MM.1S (cell line): Measurements from ENCODE around the gene NSF.

ENCODE experiments used
- DNase-seq: peaks from one replicate; pipeline ENCODE4 v3.0.0-alpha.2; 2015
- H2AFZ ChIP-seq: fragments of 300-600 bp; sonication (generic); 2 replicates; pipeline ENCODE4 v1.6.0; 2016; ENCODE audit warnings: antibody characterized with exemption, low read length
- H3F3A ChIP-seq: fragments of 300-600 bp; sonication (generic); 2 replicates; pipeline ENCODE4 v1.6.1; 2016; ENCODE audit warnings: mild to moderate bottlenecking, antibody characterized with exemption, low read length, moderate library complexity, mixed read lengths; ENCODE audit not compliant: insufficient read depth
- H3K27ac ChIP-seq: fragments of 300-600 bp; sonication (generic); 2 replicates; pipeline ENCODE4 v1.5.1; 2016; ENCODE audit warnings: mild to moderate bottlenecking, low read length
- H3K27me3 ChIP-seq: fragments of 300-600 bp; sonication (generic); replicated peaks from 2 replicates; pipeline ENCODE4 v1.6.0; 2016; ENCODE audit warnings: low read length; ENCODE audit not compliant: insufficient read depth
- H3K36me3 ChIP-seq: fragments of 300-600 bp; sonication (generic); replicated peaks from 2 replicates; pipeline ENCODE4 v1.6.1; 2016; ENCODE audit warnings: mild to moderate bottlenecking, low read length, mixed read lengths; ENCODE audit not compliant: insufficient read depth
- H3K4me1 ChIP-seq: fragments of 300-600 bp; sonication (generic); 2 replicates; pipeline ENCODE4 v1.6.1; 2016; ENCODE audit warnings: low read length, mixed read lengths
- H3K4me2 ChIP-seq: fragments of 300-600 bp; sonication (generic); 2 replicates; pipeline ENCODE4 v1.6.0; 2016; ENCODE audit warnings: low read depth, low read length
- H3K4me3 ChIP-seq: fragments of 300-600 bp; sonication (generic); 2 replicates; pipeline ENCODE4 v1.5.1; 2016; ENCODE audit warnings: low read length, mixed read lengths
- H3K79me2 ChIP-seq: fragments of 300-600 bp; sonication (generic); 2 replicates; pipeline ENCODE4 v1.6.1; 2016; ENCODE audit warnings: mixed run types, low read length, mixed read lengths
- H3K9ac ChIP-seq: fragments of 300-600 bp; sonication (generic); 2 replicates; pipeline ENCODE4 v1.6.1; 2016; ENCODE audit warnings: low read length, mixed read lengths
- H3K9me2 ChIP-seq: fragments of 300-600 bp; sonication (generic); replicated peaks from 2 replicates; pipeline ENCODE4 v1.6.1; 2016; ENCODE audit warnings: mild to moderate bottlenecking, low read length, mixed read lengths; ENCODE audit not compliant: insufficient read depth
- H3K9me3 ChIP-seq: fragments of 300-600 bp; sonication (generic); replicated peaks from 2 replicates; pipeline ENCODE4 v1.6.1; 2016; ENCODE audit warnings: mild to moderate bottlenecking, low read length, mixed read lengths; ENCODE audit not compliant: insufficient read depth
- H4K20me1 ChIP-seq: fragments of 300-600 bp; sonication (generic); 2 replicates; pipeline ENCODE4 v1.6.1; 2016; ENCODE audit warnings: mild to moderate bottlenecking, low read length, moderate library complexity, mixed read lengths; ENCODE audit not compliant: insufficient read depth
- EZH2 ChIP-seq: fragments of 300-600 bp; sonication (generic); optimal IDR thresholded peaks from 2 replicates; pipeline ENCODE3; 2017; ENCODE audit warnings: low read depth, mild to moderate bottlenecking, antibody characterized with exemption, low read length, mixed read lengths
- EZH2phosphoT487 ChIP-seq: fragments of 300-600 bp; sonication (generic); IDR thresholded peaks from 2 replicates; pipeline ENCODE4 v1.6.1; 2018; ENCODE audit warnings: antibody characterized with exemption, low read length
- TF ChIP-seq, protein P1 (sequence below): fragments of 300-600 bp; sonication (generic); IDR thresholded peaks from 2 replicates; pipeline ENCODE4 v1.5.1; 2016; ENCODE audit warnings: antibody characterized with exemption, low read length, mixed read lengths

The NSF gene

DNA sequence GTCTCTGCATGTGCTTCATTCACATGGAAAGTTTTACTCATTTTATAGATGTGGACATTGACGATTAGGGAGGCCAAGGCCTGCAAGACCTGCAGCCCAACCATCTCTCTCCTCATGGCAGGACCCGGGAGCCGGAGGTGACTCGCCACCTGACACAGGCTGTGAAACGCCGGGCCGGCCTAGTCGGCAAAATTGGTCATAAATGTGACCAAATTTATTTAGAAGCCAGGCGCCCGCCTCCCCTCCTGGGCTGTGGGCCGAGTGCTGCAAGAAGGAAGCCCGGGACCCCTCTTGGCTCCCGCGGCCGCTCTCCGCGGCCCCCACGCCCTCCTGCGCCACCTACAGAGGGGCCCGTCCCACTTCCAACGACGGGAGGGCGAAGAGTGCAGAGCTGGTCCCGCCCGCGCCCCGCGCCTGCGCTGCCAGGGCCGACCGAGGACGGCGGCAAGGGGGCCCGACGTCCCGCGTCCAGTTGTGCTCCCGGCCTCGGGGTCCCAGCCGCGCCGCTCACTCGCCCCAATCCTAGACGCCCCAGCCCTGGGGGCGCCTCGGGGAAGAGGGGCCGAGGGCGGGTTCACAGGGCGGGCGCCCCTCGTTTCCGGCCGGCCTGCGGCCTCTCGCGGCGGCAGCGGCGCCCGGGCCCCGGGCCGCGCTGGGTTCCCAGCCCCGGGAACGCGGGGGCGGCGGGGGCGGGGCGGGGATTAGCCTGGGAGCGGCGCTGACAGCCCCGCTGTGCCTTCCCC is 180.5 kb downstream of the NSF start:
- TF ChIP-seq EZH2phosphoT487: no peak
- TF ChIP-seq, protein P1, sequence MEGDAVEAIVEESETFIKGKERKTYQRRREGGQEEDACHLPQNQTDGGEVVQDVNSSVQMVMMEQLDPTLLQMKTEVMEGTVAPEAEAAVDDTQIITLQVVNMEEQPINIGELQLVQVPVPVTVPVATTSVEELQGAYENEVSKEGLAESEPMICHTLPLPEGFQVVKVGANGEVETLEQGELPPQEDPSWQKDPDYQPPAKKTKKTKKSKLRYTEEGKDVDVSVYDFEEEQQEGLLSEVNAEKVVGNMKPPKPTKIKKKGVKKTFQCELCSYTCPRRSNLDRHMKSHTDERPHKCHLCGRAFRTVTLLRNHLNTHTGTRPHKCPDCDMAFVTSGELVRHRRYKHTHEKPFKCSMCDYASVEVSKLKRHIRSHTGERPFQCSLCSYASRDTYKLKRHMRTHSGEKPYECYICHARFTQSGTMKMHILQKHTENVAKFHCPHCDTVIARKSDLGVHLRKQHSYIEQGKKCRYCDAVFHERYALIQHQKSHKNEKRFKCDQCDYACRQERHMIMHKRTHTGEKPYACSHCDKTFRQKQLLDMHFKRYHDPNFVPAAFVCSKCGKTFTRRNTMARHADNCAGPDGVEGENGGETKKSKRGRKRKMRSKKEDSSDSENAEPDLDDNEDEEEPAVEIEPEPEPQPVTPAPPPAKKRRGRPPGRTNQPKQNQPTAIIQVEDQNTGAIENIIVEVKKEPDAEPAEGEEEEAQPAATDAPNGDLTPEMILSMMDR: no peak
- TF ChIP-seq EZH2: no peak
- no peaks in the 10 kb centered on the region for H3K9me2 ChIP-seq
- H3K27ac ChIP-seq: no peak overlapping the region
- no peaks in the 10 kb centered on the region for H4K20me1 ChIP-seq
- H3K27me3 ChIP-seq: peaks cover 48% of the 10 kb centered on the region
- H3K4me1 ChIP-seq: 0 out of 2 replicates have a peak, but pooled peaks cover 5% of the 10 kb centered on the region
- H3K36me3 ChIP-seq: no peaks in the 10 kb centered on the region
- peak overlapping the region; percentile 36; the same call in 1 of the 2 replicates for H2AFZ ChIP-seq
- no peak for DNase-seq
- peak overlapping the region; percentile 43 for H3K4me2 ChIP-seq
- no peaks in the 10 kb centered on the region for H3K9me3 ChIP-seq
- no peaks in the 10 kb centered on the region for H3F3A ChIP-seq
- H3K79me2 ChIP-seq: no peaks in the 10 kb centered on the region
- H3K9ac ChIP-seq: no peak overlapping the region
- peak overlapping the region; percentile 42 for H3K4me3 ChIP-seq

DNA sequence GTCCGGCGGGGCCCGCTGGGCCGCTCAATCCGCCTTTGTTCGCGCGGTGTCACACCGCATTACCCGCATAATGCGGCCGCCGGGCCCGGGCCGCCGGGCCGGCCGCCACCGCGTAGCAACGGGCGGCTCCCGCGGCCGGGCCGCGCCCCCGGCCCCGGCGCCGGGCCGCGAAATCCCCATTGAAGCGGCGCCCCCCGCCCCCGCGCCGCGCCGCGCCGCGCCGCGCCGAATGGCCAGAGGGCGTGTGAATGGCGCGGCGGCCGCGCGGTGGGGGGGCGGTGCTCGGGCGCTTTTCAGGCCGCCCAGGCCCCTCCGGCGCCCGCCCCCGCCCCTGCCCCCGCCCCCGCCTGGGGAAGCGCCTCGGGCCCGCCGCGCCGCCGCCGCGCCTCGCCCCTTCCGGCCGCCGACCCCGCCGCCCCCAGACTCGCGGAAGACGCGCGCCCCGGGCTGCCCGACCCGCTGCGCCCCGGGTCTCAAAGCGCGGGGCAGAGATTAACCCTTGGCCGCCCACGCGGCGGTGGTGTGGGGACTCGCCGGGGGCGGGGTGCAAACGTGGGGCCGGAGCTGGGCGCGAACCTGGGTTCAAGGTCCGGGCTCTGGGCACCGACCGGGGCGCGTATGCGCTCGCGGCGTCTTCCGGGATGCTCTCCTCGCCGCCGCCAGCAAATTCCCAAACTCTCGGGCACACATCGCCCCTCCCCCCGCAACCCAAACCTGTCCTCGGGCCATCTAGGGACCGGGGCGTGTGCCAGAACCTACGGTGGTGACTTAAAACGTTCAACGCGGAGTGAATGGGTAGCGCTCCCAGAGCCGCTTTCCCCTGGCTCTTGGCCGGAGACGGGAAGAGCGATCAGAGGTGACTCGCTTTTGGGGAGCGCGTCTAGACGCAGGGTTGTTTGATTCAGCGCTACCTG is 181.3 kb downstream of the NSF start:
- Histone ChIP-seq H3K4me3 (peak overlapping the region; percentile 57), H3F3A (no peaks in the 10 kb centered on the region), H3K27me3 (peaks cover 54% of the 10 kb centered on the region), H4K20me1 (no peaks in the 10 kb centered on the region), H3K9me2 (no peaks in the 10 kb centered on the region), H3K36me3 (no peaks in the 10 kb centered on the region), H3K27ac (no peak overlapping the region), H3K9me3 (no peaks in the 10 kb centered on the region), H3K4me2 (peak overlapping the region; percentile 89), H3K9ac (no peak overlapping the region), H3K79me2 (no peaks in the 10 kb centered on the region), H2AFZ (peak overlapping the region; percentile 17; the same call in 1 of the 2 replicates), H3K4me1 (0 out of 2 replicates have a peak, but pooled peaks cover 5% of the 10 kb centered on the region)
- TF ChIP-seq, protein P1: no peak
- no peak for TF ChIP-seq EZH2phosphoT487
- TF ChIP-seq EZH2: no peak
- DNase-seq: no peak

DNA sequence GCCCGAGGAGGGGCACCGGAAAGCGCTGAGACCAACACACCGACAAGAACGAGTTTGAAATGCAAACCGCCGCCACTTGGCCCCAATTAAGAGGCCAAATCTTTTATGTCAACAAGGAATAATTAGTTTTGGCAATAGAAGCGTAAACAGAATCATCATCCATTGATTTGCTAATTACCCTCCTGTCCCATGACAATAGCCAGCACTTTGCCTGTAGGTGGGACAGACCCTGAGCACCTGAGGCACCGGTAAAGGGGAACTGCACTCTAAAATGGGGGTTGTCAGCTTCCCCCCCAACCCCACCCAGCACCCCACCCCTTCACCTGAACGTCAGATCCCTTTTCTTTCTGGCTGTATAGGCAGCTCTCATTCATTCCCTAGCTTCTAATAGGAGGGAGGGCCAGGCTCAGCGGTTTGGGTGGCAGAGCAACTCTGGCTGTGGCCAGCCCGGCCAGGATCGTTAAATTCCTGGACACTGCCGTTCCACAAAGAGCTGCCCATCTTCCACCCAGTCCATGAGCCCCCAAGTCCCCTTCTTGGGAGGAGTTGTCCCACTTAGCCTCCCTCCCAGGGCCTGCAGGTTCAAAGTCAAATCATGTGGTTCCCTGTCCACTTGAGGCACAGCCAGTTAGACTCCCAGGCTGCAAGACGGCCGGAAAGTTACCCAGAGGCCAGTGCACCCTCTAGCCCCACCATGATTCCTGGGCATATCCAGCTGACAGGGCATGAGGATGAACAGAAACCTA is 182.2 kb downstream of the NSF start:
- Histone ChIP-seq H3K4me2 (peak overlapping the region; percentile 89; the same call in 1 of the 2 replicates), H4K20me1 (no peaks in the 10 kb centered on the region), H3K9ac (no peak overlapping the region), H3K27ac (no peak overlapping the region), H3K4me3 (peak overlapping the region; percentile 57), H3K36me3 (no peaks in the 10 kb centered on the region), H3K4me1 (0 out of 2 replicates have a peak, but pooled peaks cover 5% of the 10 kb centered on the region), H3K27me3 (peaks cover 62% of the 10 kb centered on the region), H3K9me3 (no peaks in the 10 kb centered on the region), H3K9me2 (no peaks in the 10 kb centered on the region), H2AFZ (peak overlapping the region; percentile 17; the same call in 1 of the 2 replicates), H3F3A (no peaks in the 10 kb centered on the region), H3K79me2 (no peaks in the 10 kb centered on the region)
- no peak for DNase-seq
- TF ChIP-seq EZH2: no peak
- no peak for TF ChIP-seq EZH2phosphoT487
- TF ChIP-seq, protein P1: no peak
